Endothelial cell of umbilical vein (primary cell): ENCODE measurements around the gene SLITRK3. TPM values are rescaled to one million over a fixed set of nuclear protein-coding genes. Genes with fewer than 3 reads are reported as not detected.

Source experiments
- BruUV-seq: library from RNA; stranded (reverse); fragments of 400-500 nt; replicated peaks from 2 replicates; lab custom pipeline; 2021; lab: Mats Ljungman, UMichigan
- CTCF ChIA-PET: fragments of 300-600, 350-600 bp; sonication (Branson Sonifier 250); formaldehyde crosslinking; loops from one replicate; lab custom pipeline; 2021; ENCODE audit warnings: antibody characterized with exemption, inconsistent platforms; lab: Charles Lee
- POLR2A ChIA-PET: fragments of 300-600, 350-600 bp; sonication (Branson Sonifier 250); formaldehyde crosslinking; loops from one replicate; lab custom pipeline; 2021; ENCODE audit warnings: antibody characterized with exemption, inconsistent platforms; lab: Charles Lee
- DNase-seq: peaks from one replicate; pipeline ENCODE4 v3.0.0-alpha.2; 2011; ENCODE audit warnings: low read depth, low spot score
- FAIRE-seq: peaks from 2 replicates; lab custom pipeline; 2011; peaks lifted over from hg19 to GRCh38; lab: Jason Lieb, UNC
- H2AFZ ChIP-seq: 2 replicates; pipeline ENCODE4 v1.6.0; 2012; ENCODE audit warnings: low read depth, low read length, control low read depth, inconsistent platforms
- H3K27ac ChIP-seq: 2 replicates; pipeline ENCODE4 v1.5.1; 2011; ENCODE audit warnings: low read depth, mild to moderate bottlenecking, control low read depth, low read length, moderate library complexity; ENCODE audit not compliant: insufficient read depth
- H3K27me3 ChIP-seq, 2 experiments: 2 replicates each; pipeline versions ENCODE4 v1.6.0 to v1.6.1; 2011; ENCODE audit warnings: low read length in 2 of 2, mixed read lengths in 1 of 2; ENCODE audit not compliant: control insufficient read depth in 2 of 2, insufficient read depth in 2 of 2
- H3K36me3 ChIP-seq, 2 experiments: 2 replicates in 1 of 2; 3 replicates in 1 of 2; pipeline ENCODE4 v1.5.1; 2011; ENCODE audit warnings: low read length in 2 of 2, mild to moderate bottlenecking in 1 of 2, moderate library complexity in 1 of 2; ENCODE audit not compliant: control insufficient read depth in 2 of 2, insufficient read depth in 2 of 2; ENCODE audit errors: extremely low read depth in 1 of 2
- H3K4me1 ChIP-seq: 3 replicates; pipeline ENCODE4 v1.5.1; 2011; ENCODE audit warnings: mild to moderate bottlenecking, low read length; ENCODE audit not compliant: control insufficient read depth, insufficient read depth; ENCODE audit errors: extremely low read depth
- H3K4me2 ChIP-seq: 2 replicates; pipeline ENCODE4 v1.6.1; 2011; ENCODE audit warnings: low read length, control low read depth, mixed read lengths; ENCODE audit not compliant: insufficient read depth
- H3K4me3 ChIP-seq, 3 experiments: fragments of 200-600 bp in 1 of 3; sonication (generic), shearing (Covaris generic) in 1 of 3; replicated peaks in 1 of 3; 2 replicates each; pipeline ENCODE4 v1.5.1; 2011 to 2016; ENCODE audit warnings: control low read depth in 3 of 3, low read length in 3 of 3, mild to moderate bottlenecking in 2 of 3, inconsistent platforms in 1 of 3, low read depth in 1 of 3, moderate library complexity in 1 of 3; ENCODE audit not compliant: insufficient read depth in 1 of 3
- H3K79me2 ChIP-seq: 2 replicates; pipeline ENCODE4 v1.6.0; 2012; ENCODE audit warnings: low read length, inconsistent platforms; ENCODE audit not compliant: control insufficient read depth, insufficient read depth
- H3K9ac ChIP-seq: replicated peaks from 2 replicates; pipeline ENCODE3; 2011; ENCODE audit warnings: low read length, control low read depth; ENCODE audit not compliant: insufficient read depth; ENCODE audit errors: extremely low read depth
- H3K9me1 ChIP-seq: replicated peaks from 3 replicates; pipeline ENCODE4 v1.6.0; 2011; ENCODE audit warnings: mild to moderate bottlenecking, low read length; ENCODE audit not compliant: control insufficient read depth, insufficient read depth; ENCODE audit errors: extremely low read depth
- H3K9me3 ChIP-seq: replicated peaks from 2 replicates; pipeline ENCODE4 v1.5.1; 2012; ENCODE audit warnings: low read length, inconsistent platforms; ENCODE audit not compliant: control insufficient read depth, insufficient read depth
- H4K20me1 ChIP-seq: replicated peaks from 2 replicates; pipeline ENCODE3; 2011; ENCODE audit warnings: mild to moderate bottlenecking, low read length; ENCODE audit not compliant: control insufficient read depth, insufficient read depth; ENCODE audit errors: extremely low read depth
- EZH2 ChIP-seq: IDR thresholded peaks from 2 replicates; pipeline ENCODE4 v1.6.1; 2012; ENCODE audit warnings: borderline replicate concordance, low read depth, mild to moderate bottlenecking, moderate library complexity, low read length, inconsistent platforms; ENCODE audit not compliant: severe bottlenecking
- FOS ChIP-seq: IDR thresholded peaks from 2 replicates; pipeline ENCODE4 v1.6.1; 2011; ENCODE audit warnings: mild to moderate bottlenecking, low read length, moderate library complexity, borderline replicate concordance; ENCODE audit not compliant: insufficient read depth
- GATA2 ChIP-seq: IDR thresholded peaks from 2 replicates; pipeline ENCODE4 v1.7.0; 2011; ENCODE audit warnings: low read depth, mild to moderate bottlenecking, moderate library complexity, mixed read lengths, low read length; ENCODE audit not compliant: insufficient read length, insufficient read depth
- JUN ChIP-seq: IDR thresholded peaks from 2 replicates; pipeline ENCODE4 v1.6.1; 2011; ENCODE audit warnings: borderline replicate concordance, low read depth; ENCODE audit not compliant: insufficient read length, insufficient read depth
- MYC ChIP-seq: IDR thresholded peaks from one replicate; pipeline ENCODE4 v1.6.1; 2011; ENCODE audit warnings: mild to moderate bottlenecking, low read depth, low read length
- POLR2A ChIP-seq: IDR thresholded peaks from 2 replicates; pipeline ENCODE4 v1.6.1; 2012; ENCODE audit warnings: low read depth, mild to moderate bottlenecking, control low read depth, low read length
- POLR2AphosphoS5 ChIP-seq: IDR thresholded peaks from 2 replicates; pipeline ENCODE4 v1.6.1; 2012; ENCODE audit warnings: low read depth, mild to moderate bottlenecking, control low read depth, low read length, moderate library complexity; ENCODE audit not compliant: insufficient read depth
- dilution Hi-C: fragments of 300-500 bp; cut with MboI; formaldehyde crosslinking; loops from one replicate; pipeline ENCODE4 v1.15.0; 2019; ENCODE audit warnings: low sequenced_read_pairs; ENCODE audit not compliant: extremely low pct_ligation_motif_present
- intact Hi-C: fragments of 100-400 bp; cut with micrococcal nuclease; formaldehyde crosslinking; loops from one replicate; pipeline ENCODE4 v1.10.0; 2022
- polyA plus RNA-seq, 4 experiments: library from polyadenylated mRNA; depleted of rRNA in 3 of 4; stranded (reverse) in 3 of 4; unstranded in 1 of 4; fragments of >200 nt; gene quantifications; 2 replicates each; pipeline versions ENCODE4 v1.2.1 to v1.2.3, GENCODE V29; 2011 to 2012; ENCODE audit warnings: missing spikeins in 1 of 4
- total RNA-seq: library from RNA; stranded (reverse); gene quantifications from 2 replicates; pipeline ENCODE4 v1.2.3, GENCODE V29; 2021
- TF ChIP-seq, protein P1 (sequence below): IDR thresholded peaks from 2 replicates; pipeline ENCODE4 v1.6.1; 2011; ENCODE audit not compliant: insufficient read depth, insufficient read length
- TF ChIP-seq, protein P2 (sequence below), 2 donors: IDR thresholded peaks; 1 replicate in 1 of 2; 2 replicates in 1 of 2; pipeline ENCODE4 v1.5.1; 2011; ENCODE audit warnings: low read length in 2 of 2, mild to moderate bottlenecking in 2 of 2, moderate library complexity in 2 of 2, control low read depth in 1 of 2, inconsistent platforms in 1 of 2, low read depth in 1 of 2; ENCODE audit not compliant: insufficient read depth in 1 of 2; ENCODE audit errors: extremely low read depth in 1 of 2

Gene SLITRK3
- total and polyA plus RNA-seq, 2 donors (not counting 3 experiments of a cell fraction or from before 2014, with no cell fraction given): not detected

DNA sequence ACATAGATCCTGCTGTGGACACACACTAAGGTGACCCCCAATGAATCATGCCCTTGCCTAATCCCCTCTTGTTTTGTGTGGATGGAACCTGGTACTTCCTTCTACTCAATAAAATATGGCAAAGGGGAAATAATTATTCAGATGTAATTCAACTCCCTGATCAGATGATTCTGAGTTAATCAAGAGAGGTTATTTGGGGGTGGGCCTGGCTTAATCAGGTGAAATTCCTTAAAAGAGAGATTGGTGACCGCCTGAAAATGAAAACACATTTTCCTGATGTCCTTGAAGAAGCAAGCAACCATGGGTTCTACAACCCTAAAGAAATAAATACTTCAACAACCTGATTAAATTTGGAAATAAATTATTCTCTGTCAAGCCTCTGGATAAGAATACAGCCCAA is 8.3 kb upstream of the SLITRK3 start:
- POLR2A ChIA-PET: no interaction called here
- Histone ChIP-seq H3K79me2 (no peaks in the 10 kb centered on the region), H3K27ac (no peak overlapping the region), H3K9me3 (no peaks in the 10 kb centered on the region), H3K4me3 (no peak overlapping the region), H2AFZ (no peak overlapping the region), H3K9ac (no peak overlapping the region), H3K4me1 (no peaks in the 10 kb centered on the region), H3K36me3 (no peaks in the 10 kb centered on the region), H3K27me3 (no peaks in the 10 kb centered on the region), H4K20me1 (no peaks in the 10 kb centered on the region), H3K4me2 (no peak overlapping the region), H3K9me1 (no peaks in the 10 kb centered on the region)
- CTCF ChIA-PET: no interaction called here
- no TSS peak for BruUV-seq
- DNase-seq (no peak), FAIRE-seq (no peak)
- no peak for TF ChIP-seq GATA2
- TF ChIP-seq POLR2AphosphoS5: no peak
- TF ChIP-seq MYC: no peak
- no peak for TF ChIP-seq JUN
- no peak for TF ChIP-seq EZH2
- TF ChIP-seq POLR2A: no peak
- TF ChIP-seq, protein P1, sequence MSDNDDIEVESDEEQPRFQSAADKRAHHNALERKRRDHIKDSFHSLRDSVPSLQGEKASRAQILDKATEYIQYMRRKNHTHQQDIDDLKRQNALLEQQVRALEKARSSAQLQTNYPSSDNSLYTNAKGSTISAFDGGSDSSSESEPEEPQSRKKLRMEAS: no peak
- intact Hi-C loops (no loop called here), dilution Hi-C loops (no loop called here)

GRCh38 chr3:165202995-165203394 is 6.8 kb upstream of the SLITRK3 start:
- no peaks in the 10 kb centered on the region for H3K9me3 ChIP-seq
- intact Hi-C loops (no loop called here), dilution Hi-C loops (no loop called here)
- no peaks in the 10 kb centered on the region for H3K36me3 ChIP-seq
- H4K20me1 ChIP-seq: no peaks in the 10 kb centered on the region
- TF ChIP-seq, protein P1: no peak
- TF ChIP-seq GATA2 (no peak), EZH2 (no peak), POLR2A (no peak), FOS (no peak), JUN (no peak), MYC (no peak), POLR2AphosphoS5 (no peak)
- TF ChIP-seq, protein P2, sequence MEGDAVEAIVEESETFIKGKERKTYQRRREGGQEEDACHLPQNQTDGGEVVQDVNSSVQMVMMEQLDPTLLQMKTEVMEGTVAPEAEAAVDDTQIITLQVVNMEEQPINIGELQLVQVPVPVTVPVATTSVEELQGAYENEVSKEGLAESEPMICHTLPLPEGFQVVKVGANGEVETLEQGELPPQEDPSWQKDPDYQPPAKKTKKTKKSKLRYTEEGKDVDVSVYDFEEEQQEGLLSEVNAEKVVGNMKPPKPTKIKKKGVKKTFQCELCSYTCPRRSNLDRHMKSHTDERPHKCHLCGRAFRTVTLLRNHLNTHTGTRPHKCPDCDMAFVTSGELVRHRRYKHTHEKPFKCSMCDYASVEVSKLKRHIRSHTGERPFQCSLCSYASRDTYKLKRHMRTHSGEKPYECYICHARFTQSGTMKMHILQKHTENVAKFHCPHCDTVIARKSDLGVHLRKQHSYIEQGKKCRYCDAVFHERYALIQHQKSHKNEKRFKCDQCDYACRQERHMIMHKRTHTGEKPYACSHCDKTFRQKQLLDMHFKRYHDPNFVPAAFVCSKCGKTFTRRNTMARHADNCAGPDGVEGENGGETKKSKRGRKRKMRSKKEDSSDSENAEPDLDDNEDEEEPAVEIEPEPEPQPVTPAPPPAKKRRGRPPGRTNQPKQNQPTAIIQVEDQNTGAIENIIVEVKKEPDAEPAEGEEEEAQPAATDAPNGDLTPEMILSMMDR (IDR thresholded peaks at IDR 0.05; ENCODE audit: extremely low read depth in 1 of 2, insufficient read depth in 1 of 2, low read depth in 1 of 2, low read length in 2 of 2): no peak
- H3K9ac ChIP-seq: no peak overlapping the region
- ChIA-PET POLR2A (no interaction called here), CTCF (no interaction called here)
- no peak overlapping the region for H3K4me2 ChIP-seq
- H3K9me1 ChIP-seq: no peaks in the 10 kb centered on the region
- no TSS peak for BruUV-seq
- H3K4me1 ChIP-seq: no peaks in the 10 kb centered on the region
- H3K27ac ChIP-seq: no peak overlapping the region
- H3K79me2 ChIP-seq: no peaks in the 10 kb centered on the region
- H2AFZ ChIP-seq: no peak overlapping the region
- FAIRE-seq: no peak
- no peak for DNase-seq
- H3K4me3 ChIP-seq: no peak overlapping the region
- H3K27me3 ChIP-seq: no peaks in the 10 kb centered on the region
